GM13977 (cell line): ENCODE results near the gene IL22RA1.

Experiments used
- DNase-seq: peaks from one replicate; pipeline ENCODE4 v3.0.0; 2012; ENCODE audit warnings: low spot score
- in situ Hi-C: fragments of 300-500 bp; cut with MboI; formaldehyde crosslinking; loops from one replicate; pipeline ENCODE4 v1.12.0; 2022; ENCODE audit warnings: low sequenced_read_pairs, low pct_unique_long_range_greater_than_20kb, mixed read lengths, inconsistent platforms; ENCODE audit not compliant: unreplicated experiment
- TF ChIP-seq, protein P1 (sequence below): IDR thresholded peaks from 2 replicates; pipeline ENCODE4 v1.5.1; 2012; ENCODE audit warnings: mild to moderate bottlenecking, control low read depth; ENCODE audit not compliant: insufficient read depth; ENCODE audit errors: extremely low read depth, missing control alignments

Gene IL22RA1

DNA sequence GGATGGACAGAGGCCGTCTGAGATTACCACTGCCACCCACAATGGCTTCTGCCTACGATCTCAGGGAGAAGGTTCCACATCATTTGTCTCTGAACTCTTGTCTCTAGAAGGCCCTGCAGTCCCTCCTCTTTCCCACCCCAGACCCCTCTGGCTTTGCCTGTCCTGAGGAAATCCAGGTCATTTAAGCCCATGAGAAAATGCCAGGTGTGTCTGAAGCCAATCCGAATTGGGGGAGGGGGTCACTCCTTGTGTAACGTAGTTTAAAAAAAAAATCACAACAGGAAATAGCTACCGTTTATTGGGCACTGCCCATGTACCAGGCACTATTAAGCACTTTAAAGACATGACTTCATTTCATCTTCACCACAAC, 23.5 kb downstream of the IL22RA1 start:
- DNase-seq = no peak
- in situ Hi-C loops = no loop called here
- TF ChIP-seq, protein P1, sequence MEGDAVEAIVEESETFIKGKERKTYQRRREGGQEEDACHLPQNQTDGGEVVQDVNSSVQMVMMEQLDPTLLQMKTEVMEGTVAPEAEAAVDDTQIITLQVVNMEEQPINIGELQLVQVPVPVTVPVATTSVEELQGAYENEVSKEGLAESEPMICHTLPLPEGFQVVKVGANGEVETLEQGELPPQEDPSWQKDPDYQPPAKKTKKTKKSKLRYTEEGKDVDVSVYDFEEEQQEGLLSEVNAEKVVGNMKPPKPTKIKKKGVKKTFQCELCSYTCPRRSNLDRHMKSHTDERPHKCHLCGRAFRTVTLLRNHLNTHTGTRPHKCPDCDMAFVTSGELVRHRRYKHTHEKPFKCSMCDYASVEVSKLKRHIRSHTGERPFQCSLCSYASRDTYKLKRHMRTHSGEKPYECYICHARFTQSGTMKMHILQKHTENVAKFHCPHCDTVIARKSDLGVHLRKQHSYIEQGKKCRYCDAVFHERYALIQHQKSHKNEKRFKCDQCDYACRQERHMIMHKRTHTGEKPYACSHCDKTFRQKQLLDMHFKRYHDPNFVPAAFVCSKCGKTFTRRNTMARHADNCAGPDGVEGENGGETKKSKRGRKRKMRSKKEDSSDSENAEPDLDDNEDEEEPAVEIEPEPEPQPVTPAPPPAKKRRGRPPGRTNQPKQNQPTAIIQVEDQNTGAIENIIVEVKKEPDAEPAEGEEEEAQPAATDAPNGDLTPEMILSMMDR = no peak

DNA sequence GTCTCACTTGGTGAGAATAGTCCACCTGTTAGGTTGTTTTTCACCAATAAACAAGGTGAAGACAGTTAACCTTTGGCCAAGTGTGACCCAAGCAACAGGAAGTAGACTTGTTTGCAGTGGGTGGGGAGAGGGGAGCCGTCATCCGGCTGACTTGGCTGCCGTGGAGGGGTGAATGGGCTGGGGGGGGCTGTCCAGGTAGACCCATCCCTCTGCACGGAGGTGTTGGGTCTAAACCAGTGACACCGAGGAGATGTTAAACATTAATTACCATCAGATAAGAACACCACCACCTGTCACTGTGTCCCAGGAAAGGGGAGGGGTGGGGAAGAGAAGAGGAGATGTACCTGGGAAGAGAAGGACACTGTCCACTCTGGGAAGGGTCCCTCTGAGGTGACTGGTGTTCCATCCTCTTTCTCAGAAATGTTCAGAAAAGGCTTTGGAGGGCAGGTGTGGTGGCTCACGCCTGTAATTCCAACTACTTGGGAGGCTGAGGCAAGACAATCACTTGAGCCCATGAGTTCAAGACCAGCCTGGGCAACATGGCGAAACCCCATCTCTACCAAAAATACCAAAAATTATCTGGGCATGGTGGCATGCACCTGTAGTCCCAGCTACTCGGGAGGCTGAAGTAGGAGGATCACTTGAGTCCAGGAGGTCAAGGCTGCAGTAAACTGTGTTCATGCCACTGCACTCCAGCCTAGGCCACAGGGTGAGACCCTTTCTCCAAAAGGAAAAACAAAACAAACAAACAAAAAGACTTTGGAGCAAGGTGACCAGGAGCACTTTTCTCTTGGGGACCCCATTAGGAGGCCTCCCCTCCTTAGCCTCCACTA, 24.3 kb downstream of the IL22RA1 start:
- DNase-seq = no peak
- TF ChIP-seq, protein P1 = no peak
- in situ Hi-C loops = no loop called here

DNA sequence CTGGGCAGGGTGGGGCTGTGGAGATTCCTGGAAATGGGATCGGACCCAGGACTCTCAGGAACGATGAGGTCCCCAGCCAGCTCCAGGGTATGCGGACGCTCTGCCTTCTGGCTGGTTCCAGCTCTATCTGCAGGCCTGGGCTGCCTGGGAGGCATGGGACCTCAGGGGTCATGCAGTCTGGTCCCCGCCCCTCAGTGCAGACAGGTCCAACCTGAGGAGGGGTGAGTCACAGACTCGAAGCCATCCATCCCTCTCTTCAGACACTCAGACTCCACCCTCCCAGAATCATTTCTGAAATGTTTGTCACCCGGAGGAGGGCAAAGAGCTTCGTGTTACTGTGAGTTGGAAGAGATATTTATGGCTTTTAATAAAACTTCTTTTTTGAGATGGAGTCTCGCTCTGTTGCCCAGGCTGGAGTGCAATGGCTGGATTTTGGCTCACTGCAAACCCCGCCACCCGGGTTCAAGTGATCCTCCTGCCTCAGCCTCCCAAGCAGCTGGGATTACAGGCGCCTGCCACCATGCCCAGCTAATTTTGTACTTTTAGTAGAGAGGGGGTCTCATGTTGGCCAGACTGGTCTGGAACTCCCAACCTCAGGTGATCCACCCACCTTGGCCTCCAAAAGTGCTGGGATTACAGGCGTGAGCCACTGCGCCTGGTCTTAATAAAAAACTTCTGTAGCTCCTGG, 25.1 kb downstream of the IL22RA1 start:
- TF ChIP-seq, protein P1 = no peak
- in situ Hi-C loops = no loop called here
- no peak for DNase-seq

DNA sequence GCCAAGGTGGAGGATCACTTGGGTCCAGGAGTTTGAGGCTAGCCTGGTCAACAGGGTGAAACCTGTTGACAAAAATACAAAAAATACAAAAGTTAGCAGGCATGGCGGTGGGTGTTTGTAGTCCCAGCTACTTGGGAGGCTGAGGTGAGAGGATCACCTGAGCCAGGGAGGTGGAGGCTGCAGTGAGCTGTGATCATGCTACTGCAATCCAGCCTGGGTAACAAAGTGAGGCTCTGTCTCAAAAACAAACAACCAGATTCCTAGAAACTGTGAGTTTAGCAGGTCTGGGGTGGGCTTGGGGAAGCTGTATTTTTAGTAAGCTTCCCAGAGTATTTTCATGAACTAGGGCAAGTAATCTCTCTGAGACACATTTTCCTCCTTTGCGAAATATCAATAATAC, 25.8 kb downstream of the IL22RA1 start:
- TF ChIP-seq, protein P1 = no peak
- in situ Hi-C loops = no loop called here
- DNase-seq = no peak

DNA sequence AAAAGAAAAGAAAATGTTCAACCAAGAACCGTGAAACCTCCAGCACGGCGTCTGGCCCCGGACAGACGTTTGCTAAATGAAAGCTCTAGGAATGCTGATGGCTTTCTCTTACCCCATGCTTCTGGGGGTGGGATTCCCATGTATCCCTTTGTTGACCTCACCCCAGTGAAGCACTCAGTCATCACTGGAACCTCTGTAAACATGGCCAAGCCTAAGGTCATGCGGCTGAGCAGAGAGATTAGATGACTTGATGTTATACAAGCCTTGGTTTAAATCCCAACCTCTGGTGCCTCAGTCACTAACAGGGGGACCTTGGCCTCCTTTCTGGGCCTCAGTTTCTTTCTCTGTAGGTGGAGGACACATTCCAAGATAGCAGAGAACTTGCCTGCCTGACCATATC, 28.2 kb downstream of the IL22RA1 start:
- no peak for DNase-seq
- in situ Hi-C loops = no loop called here
- TF ChIP-seq, protein P1 = no peak

DNA sequence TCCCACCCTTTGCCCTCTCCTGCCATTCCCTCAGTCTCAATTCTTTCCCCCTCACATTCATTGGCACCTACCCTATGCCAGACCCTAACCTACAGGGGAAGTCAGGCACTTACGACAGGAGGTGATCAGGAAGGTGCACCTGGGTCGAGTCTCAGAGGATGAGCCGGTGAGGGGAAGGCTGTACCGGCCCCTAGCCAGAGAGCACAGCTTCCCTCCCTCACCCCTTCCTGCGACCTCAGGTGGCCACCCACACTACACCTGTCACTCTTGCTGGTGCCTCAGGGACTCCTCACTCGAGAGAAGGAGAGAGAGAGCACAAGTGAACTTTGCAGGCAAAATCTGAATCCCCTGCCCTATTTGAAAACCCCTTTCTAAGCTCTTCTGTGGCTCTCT, 29.3 kb downstream of the IL22RA1 start:
- in situ Hi-C loops = no loop called here
- TF ChIP-seq, protein P1 = no peak
- no peak for DNase-seq
